HUDEP-2 (cell line): ENCODE measurements around the gene OR2T10.
"Not testable (repeated sequence)": the region's sequence is repeated elsewhere in the genome, so short reads cannot be mapped to it uniquely, and the experiment has no call there.

ENCODE experiments used
- DNase-seq, 76 experiments: peaks; one replicate each; lab custom pipeline; 2025; ENCODE audit not compliant: unreplicated experiment in 76 of 76; lab: John Stamatoyannopoulos, UW

Gene OR2T10, protein sequence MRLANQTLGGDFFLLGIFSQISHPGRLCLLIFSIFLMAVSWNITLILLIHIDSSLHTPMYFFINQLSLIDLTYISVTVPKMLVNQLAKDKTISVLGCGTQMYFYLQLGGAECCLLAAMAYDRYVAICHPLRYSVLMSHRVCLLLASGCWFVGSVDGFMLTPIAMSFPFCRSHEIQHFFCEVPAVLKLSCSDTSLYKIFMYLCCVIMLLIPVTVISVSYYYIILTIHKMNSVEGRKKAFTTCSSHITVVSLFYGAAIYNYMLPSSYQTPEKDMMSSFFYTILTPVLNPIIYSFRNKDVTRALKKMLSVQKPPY

DNA sequence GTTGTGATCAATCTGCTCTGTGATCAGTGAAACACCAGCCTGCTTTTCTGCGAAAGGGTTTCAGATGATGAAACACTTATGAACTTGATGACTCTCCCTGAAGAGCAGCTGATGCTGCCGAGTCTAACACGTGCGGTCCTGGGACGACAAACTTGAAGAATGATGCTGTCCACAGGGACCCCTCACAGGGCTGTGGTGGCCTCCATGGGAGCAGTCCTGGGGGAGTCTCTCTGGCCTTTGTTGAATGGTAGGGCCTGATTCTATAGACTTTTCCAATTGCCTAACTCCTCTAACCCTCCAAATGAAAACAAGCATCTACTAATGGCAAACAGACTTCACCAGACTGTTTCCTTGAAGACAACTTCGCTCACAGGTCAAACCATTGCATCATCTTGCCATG, at the start of gene OR2T10:
Gene OR2T10, minus strand, starts transcription at position 112 of the 400 bp plus-strand sequence. CDS start 3,932 bp downstream, outside the sequence.
- DNase-seq, result no peak

DNA sequence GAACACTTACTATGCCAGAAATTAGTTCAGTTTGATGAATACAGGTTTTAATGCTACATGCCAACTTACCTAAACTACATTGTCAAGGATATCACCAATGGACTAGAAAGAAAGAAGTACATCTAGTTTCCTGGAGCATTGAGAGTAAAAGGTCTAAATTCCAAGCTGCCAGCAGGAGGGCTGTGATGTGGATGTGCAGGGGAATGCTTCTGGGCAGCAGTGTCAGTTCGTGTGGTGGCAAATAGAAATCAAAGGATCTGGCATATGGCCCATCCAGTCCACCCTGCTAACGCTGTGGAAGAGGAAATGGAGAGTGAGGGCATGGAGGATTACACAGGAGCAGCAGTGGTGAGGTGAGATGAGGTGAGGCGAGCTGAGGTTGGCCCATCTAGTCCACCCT, 47.7 kb upstream of the OR2T10 start, which contains the start of gene OR2T35:
Gene OR2T35, minus strand, starts transcription at position 101 of the 400 bp plus-strand sequence. CDS start 6,020 bp downstream, outside the sequence.
- not testable (repeated sequence) for DNase-seq

DNA sequence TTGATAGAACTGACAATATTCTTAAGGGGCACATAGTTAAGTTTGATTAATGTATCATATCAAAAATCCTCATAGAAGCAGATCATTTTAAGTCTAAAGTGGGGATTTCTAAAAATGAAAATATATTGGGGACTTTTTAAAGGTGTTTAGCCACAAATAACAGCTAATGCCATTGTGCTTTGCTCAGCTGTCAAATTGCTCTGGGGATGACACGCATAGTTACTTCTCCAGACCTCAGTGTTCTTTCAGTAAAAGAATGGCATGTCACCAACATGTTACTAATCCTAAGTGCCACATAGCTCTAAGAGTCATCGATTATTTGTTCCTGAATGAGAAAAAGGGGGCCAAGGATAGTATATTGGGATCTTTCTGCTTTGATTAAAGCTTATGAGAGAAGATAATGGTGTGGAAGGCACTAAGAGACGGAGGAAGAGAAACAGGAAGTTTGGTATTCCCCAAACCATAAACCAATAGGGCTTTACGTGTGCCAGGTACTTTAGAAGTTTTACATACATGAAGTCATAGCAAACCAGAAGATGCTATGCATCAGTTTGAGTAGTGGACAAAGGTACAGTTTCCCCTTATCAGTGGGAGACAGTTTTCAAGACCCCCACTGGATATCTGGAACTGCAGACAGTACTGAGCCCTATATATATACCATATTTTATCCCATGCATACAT, 45.6 kb upstream of the OR2T10 start:
- not testable (repeated sequence) for DNase-seq

DNA sequence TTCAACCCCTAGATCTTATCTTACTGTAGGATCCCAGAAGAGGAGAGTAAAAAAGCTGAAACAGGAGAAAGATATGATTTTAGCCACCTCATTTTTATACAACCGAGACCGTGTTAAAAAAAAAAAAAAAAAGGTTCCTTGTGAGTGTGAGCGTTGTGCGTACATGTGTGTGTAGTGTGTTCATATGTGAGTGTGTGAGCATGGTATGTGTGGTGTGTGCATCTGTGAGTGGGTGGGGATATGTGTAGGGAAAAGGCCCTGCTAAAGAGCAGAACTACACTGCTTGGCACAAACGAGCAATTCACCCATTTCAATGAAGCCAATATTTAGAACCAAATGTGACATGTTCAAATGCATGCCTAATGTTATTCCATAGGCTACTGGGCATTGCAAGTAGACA, 44.1 kb upstream of the OR2T10 start:
- not testable (repeated sequence) for DNase-seq

DNA sequence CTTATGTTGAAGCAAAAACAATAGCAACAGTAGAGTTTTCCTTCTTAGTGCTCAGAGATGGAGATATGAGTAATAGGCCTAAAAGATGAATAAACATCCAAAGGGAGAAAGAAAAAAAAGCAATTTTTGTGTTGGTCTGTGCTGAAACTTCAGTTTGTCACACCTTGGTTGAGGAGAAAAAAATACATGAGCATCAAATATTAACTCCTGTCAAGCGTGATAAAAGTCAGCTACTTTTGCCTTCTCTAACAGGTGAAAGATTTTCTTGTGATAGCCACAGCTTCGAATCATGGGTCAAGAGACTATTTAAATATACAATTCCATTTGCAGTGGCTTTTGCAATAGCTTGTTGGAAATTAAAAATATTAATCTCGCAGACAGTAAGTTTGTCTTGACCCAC, 43.4 kb upstream of the OR2T10 start:
- DNase-seq, result not testable (repeated sequence)

DNA sequence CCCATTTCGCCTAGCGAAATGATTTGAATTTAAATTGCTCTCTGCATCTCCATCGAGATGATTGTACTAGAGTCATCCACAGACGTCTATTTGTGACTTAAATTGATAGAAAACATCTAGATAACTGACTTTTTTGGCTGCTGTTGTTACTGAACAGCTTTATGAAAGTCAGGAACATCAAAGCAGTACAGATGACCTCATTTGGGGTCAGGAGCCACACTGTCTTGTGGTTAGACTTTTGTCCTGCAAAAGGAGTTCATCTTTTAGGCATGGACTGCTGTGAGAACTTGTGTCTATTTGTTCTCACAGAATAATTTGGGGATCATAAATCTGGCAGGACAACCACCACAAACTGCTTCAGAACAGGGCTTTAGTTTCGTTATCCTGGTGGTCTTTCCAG, 42.2 kb upstream of the OR2T10 start:
- DNase-seq, result not testable (repeated sequence)

DNA sequence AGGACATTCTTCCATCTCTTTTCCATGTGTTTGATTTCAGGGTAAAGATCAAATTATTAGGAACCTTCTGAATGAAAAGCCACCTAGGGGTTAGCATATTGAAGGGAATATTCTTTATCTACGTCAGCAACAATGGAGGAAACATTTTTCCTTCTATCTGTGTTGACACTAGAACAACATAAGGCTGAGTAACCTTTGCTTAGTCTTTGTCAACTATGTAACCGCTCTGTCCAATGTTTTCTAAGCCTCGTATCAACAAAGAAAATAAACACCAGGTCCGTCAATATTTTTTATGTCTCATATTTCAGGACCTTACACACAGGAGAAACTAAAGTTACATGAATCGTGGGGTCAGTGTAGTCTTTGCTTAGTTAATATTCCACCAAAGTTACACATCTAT, 39.1 kb upstream of the OR2T10 start:
- not testable (repeated sequence) for DNase-seq

DNA sequence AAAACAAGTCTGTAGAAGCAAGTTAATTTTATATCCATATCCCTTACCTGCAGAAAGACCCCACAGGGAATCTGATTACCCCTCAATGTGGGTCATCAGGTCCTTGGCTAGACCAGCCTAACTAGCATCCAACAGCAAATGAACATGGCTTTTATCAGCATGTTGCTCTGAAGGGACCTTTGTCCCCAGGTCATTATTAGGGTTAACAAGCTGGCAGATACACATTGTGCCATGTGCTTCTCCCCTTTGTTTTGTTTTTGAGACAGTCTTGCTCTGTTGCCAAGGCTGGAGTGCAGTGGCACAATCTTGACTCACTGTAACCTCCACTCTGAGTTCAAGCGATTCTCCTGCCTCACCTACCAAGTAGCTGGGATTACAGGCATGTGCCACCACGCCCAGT, 37.5 kb upstream of the OR2T10 start, which contains the start of gene OR2T11:
Gene OR2T11, minus strand, starts transcription at position 101 of the 400 bp plus-strand sequence. CDS start 7,963 bp downstream, outside the sequence.
- not testable (repeated sequence) for DNase-seq

DNA sequence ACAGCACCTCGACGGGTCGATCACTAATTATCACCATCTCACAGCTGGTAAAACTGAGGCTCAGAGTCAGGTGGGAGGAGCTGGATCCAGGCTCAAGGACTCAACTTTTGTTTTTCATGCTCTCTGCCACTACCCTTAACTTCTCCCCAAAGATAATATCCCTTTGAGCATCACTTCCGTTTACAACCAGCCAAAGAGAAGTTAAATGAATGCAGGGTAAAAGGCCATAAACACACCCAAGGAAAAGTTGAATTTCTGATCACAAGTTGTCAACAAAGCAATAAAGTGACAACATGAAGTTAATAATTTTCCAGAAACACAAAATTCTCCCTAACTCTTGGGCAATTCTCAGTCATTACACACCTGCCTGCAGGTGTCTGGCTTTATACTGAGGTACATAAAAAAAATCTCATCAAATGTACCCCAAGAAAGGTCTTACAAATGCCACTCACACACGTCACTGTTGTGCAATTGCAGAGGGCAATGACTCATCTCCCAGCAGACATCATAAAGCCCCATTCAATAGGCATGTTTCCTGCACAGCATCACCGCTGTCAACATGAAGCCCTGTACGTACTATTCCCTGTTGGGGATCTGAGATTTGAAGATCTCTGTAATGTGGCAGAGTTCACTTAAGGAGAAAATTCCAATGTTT, 34.0 kb upstream of the OR2T10 start:
- DNase-seq, result no peak

DNA sequence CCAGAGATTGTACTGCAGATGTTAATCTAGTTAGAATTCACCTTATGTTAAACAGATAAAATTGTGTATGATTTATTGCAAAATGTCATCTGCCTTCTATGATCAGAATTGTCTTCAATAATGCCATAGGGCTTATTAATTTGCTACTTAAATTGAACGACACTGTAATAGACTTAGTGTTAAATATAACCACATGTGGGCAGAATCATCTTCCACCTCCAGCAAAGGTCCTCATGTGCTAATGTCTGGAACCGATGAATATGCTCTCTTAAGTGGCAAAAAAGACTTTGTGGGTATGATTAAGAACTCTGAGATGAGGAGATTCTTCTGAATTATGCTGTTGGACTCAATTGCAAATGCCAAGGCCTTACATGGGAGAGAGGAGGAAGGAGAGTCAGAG, 33.1 kb upstream of the OR2T10 start:
- no peak for DNase-seq

DNA sequence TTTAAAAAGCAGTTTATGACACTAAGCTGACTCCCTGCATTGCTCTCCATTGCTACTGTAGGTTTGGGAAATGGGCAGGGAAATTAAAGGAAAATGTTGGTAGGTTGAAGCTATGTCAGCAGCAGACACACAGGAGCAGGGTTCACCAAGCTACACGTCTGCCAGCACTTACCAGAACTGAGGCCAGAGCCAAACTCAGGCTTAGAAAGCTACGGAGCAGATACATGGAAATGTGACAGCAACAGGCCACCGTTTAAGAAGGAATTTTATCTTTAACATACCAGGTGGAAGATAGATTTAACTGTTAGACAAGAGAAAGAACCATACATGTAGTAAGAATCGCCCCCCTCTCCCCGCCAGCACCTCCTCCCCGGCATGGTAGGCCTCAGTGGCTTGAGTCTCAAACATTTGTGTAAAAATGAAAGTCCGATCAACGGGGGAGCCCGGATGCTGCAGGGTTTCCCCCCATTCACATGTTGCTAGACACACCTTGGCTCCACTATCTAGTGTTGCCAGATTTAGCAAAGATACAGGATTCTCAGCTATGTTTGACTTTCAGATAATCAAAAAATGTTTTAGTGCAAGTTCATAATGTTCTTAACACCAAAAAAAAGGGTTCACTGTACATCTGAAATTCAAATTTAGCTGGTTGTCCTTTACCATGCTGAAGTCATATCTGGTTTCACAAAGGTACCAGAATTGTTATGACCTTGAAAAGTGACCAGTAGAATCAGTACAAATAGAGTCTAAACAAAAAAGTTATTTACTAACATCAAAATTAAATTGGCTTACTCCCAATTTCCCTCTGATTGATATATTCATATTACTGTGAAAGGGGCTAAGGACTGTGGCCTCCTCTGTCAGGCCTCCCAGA, 30.7 kb upstream of the OR2T10 start:
- no peak for DNase-seq

DNA sequence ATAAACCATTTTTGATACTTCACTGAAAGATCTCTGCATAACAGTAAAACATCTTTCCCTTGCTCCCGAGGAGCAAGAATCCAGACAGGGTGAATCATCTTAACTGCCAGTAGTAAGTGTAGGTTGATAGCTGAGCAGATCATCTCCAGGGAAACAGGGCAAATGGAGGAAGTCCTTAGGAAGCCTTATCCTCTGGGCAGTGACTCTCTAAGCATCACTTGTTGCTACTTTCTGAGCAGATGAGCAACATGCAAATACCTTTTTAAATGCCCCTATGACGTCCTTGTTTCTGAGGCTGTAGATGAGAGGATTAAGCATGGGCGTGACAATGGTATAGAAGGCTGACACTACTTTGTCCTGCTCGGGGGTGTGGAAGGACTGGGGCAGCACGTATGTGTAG, 28.5 kb upstream of the OR2T10 start:
- no peak for DNase-seq

DNA sequence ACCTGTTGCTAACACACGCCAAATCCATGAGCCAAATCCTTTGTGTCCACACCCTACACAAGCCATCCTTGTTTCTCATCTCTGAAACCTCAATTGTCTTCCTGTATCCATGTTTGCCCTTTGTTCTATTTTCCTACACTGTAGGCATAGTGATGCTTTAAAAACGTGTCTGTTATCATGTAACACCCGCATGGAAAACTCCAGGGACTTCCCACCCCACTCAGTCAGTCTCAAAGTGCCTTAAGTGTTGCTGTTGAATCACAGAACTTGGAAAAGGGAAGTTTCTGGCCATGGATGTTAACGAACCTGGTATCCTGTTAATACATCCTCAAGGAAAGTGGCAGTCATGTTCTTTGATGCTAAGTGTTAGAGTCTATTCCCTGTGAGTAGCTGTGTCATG, 27.7 kb upstream of the OR2T10 start:
- DNase-seq, result no peak

DNA sequence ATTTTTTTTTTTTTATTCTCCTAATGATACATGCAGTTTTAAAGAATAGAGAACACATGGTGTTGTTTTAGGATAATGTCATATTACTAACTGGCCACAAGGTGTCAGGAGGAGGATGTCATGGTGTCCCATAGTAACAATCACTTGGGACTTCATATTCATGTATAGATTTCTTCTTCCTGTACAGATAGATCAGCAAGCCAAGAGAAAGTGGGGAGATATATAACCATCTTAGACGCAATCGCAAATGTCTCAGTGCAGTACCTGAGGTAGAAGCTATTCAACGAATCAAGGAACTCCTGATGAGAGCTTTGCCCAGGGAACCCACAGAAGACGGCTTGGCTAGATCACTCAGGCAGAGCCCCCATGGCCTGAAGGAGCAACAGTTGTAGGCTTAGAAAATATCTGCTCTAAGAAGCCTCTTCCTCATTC, 25.1 kb upstream of the OR2T10 start:
- no peak for DNase-seq

DNA sequence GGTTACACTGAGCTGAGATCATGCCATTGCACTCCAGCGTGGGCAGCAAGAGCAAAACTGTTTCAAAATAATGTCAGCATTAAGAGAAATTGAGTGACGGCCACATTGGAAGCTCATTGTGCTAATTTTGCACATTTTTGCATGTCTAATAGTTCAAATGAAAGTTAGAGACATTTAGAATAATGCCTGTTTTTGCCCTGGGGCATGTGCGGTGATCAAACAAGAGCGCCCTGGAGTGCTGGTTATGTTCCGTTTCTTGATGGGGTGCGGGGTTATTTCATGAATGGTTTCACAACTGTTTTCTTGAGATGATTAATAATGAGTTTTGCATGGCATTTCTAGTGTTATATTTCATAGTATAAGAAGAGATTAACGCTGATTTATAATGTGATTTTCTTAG, 24.3 kb upstream of the OR2T10 start:
- no peak for DNase-seq

DNA sequence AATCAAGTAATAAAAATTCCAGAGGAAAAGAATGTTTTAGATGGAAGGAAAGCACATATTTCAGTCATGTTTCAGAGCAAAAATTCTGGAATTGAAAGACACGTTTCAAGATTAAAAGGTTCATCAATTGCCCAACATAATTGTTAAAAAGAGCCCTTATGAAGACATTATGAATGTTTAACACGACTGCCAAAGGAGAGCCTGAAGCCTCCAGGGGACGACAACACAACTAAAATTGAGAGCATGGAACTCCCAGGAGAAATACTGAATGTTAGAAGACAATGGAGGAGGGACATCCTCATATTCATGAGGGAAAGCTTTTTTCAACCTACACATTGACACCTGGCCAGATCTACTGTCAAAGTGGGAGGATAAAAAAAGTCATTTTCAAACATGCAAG, 21.4 kb upstream of the OR2T10 start:
- DNase-seq, result peak in 26 of 76 experiments; percentile 0 to 43 (median 8)

DNA sequence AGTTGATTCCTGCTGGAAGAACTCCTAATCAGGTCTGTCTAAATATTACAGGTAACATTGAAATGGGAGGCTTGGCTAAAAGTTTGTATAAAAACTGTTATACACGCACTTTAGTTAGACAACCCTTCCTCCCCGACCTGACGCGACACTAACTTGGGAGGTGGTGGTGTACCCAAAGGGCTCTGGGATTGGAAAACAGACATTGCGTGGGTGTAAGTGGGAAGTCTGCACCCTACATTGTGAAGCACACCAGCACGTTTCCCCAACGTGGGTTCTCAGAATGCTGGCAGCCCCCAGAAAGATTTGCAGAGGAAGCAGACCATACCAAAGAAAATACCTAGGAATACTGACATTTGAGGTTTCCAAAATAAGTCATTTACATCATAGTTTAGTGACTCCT, 20.6 kb upstream of the OR2T10 start:
- DNase-seq, result no peak

DNA sequence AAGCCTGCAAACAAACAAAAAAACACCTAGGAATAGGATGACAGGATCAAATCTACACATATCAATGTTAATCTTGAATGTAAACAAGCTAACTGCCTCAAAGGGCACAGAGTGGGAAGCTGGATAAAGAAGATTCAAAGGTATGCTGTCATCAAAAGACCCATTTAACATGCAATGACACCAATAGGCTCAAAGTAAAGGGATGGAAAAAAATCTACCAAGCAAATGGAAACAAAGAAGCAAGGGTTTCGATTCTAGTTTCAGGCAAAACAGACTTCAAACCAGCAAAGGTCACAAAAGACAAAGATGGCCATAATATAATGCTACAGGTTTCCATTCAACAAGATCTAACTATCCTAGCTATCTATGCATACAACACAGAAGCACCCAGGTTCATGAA, 16.2 kb upstream of the OR2T10 start:
- DNase-seq, result no peak

DNA sequence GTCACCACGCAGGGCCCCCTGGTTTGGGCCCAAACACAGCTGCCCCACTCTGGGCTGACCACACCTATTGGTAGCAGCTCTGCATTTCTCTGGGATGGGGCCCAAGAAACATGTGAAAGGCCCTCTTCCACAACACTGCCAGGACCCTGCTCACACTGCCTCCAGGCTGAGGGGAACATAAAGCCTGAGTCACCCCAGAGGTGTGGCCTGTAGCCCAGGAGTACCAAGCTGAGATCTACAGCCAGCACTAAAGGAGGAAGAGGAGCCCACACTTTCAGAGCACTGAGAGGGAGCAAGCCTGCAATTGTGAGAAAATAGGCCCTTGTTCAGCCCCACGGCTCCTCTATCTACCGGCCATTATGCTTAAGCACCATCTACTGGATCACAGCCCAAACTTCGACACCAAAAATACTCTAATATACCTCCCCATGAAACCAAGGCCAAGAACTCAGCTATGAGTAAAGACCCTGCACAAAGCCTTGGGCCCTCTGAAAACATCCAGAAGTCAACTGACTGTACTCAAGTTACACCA, 14.4 kb upstream of the OR2T10 start:
- no peak for DNase-seq

DNA sequence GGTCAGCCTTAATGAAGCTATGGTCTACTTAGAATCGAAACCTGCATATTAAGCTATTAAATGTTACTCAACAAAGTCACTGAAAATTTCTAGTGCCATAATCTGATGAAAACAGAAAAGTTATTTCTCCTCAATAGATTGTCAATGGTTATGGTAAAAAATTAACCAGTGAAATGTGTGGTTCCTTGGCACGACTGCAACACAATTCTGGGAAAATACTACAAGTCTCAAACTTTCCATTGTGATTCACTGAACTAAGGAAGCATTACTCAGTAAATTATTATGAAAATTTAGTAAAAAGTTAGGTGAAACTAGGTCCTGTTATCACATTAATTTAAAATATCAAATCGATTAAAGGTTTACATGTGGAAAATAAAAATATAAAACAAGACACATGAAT, 12.8 kb upstream of the OR2T10 start:
- no peak for DNase-seq
